Thoracic aorta (tissue), 2 donors: ENCODE data around the gene VAMP7. TPM values are rescaled to one million over a fixed set of nuclear protein-coding genes. Genes with fewer than 3 reads are reported as not detected.

Experiments used
- ATAC-seq: fragments of 150-250 bp; one replicate; pipeline ENCODE4 v1.8.0; 2017; ENCODE audit warnings: low read depth; ENCODE audit not compliant: insufficient number of reproducible peaks, low FRiP score
- DNase-seq: peaks from one replicate; pipeline ENCODE4 v3.0.0-alpha.2; 2020; ENCODE audit warnings: low spot score
- H3K27ac ChIP-seq, 2 donors: fragments of 200-600 bp; sonication (generic); 1 replicate in 1 of 2; 2 replicates in 1 of 2; pipeline ENCODE4 v1.5.1; 2016; ENCODE audit warnings: mild to moderate bottlenecking in 2 of 2, moderate library complexity in 2 of 2
- H3K27me3 ChIP-seq: fragments of 200-600 bp; sonication (generic); replicated peaks from 2 replicates; pipeline ENCODE4 v1.6.0; 2016; ENCODE audit warnings: mild to moderate bottlenecking; ENCODE audit not compliant: insufficient read depth
- H3K36me3 ChIP-seq: fragments of 200-600 bp; sonication (generic); one replicate; pipeline ENCODE4 v1.5.1; 2016
- H3K4me1 ChIP-seq, 2 donors: fragments of 200-600 bp; sonication (generic); 1 replicate in 1 of 2; 2 replicates in 1 of 2; pipeline versions ENCODE4 v1.5.1 to v1.6.0; 2016; ENCODE audit warnings: low read depth in 2 of 2, mild to moderate bottlenecking in 1 of 2; ENCODE audit not compliant: control insufficient read depth in 1 of 2
- H3K4me3 ChIP-seq: fragments of 200-600 bp; sonication (generic); 2 replicates; pipeline ENCODE4 v1.5.1; 2016; ENCODE audit warnings: mild to moderate bottlenecking
- H3K9me3 ChIP-seq: fragments of 200-600 bp; sonication (generic); 2 replicates; pipeline ENCODE4 v1.5.1; 2016
- total RNA-seq, 2 donors: library from RNA; depleted of rRNA; stranded (reverse); fragments of >200 nt; gene quantifications; one replicate each; pipeline versions ENCODE4 v1.1.0 to v1.2.3, GENCODE V29; 2016
- TF ChIP-seq, protein P1 (sequence below): fragments of 200-600 bp; sonication (generic); IDR thresholded peaks from one replicate; pipeline ENCODE4 v1.5.1; 2019; ENCODE audit warnings: antibody characterized with exemption

The VAMP7 gene
- total RNA-seq, 2 donors from 2014 or later = 29.2 to 35.6 TPM

- ATAC-seq = no peak
- Histone ChIP-seq H3K4me3 (no peak overlapping the region), H3K36me3 (no peaks in the 10 kb centered on the region), H3K4me1 (no peaks in the 10 kb centered on the region), H3K27ac (no peak overlapping the region), H3K9me3 (no peaks in the 10 kb centered on the region), H3K27me3 (no peaks in the 10 kb centered on the region)
- TF ChIP-seq, protein P1, sequence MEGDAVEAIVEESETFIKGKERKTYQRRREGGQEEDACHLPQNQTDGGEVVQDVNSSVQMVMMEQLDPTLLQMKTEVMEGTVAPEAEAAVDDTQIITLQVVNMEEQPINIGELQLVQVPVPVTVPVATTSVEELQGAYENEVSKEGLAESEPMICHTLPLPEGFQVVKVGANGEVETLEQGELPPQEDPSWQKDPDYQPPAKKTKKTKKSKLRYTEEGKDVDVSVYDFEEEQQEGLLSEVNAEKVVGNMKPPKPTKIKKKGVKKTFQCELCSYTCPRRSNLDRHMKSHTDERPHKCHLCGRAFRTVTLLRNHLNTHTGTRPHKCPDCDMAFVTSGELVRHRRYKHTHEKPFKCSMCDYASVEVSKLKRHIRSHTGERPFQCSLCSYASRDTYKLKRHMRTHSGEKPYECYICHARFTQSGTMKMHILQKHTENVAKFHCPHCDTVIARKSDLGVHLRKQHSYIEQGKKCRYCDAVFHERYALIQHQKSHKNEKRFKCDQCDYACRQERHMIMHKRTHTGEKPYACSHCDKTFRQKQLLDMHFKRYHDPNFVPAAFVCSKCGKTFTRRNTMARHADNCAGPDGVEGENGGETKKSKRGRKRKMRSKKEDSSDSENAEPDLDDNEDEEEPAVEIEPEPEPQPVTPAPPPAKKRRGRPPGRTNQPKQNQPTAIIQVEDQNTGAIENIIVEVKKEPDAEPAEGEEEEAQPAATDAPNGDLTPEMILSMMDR = no peak
- no peak for DNase-seq
Observed at GRCh38 chrX:155949098-155949497, 68.0 kb downstream of the VAMP7 start.

GRCh38 chrX:155951237-155951789 is 70.2 kb downstream of the VAMP7 start:
- DNase-seq (no peak), ATAC-seq (no peak)
- H3K36me3 ChIP-seq = no peaks in the 10 kb centered on the region
- TF ChIP-seq, protein P1 = no peak
- no peaks in the 10 kb centered on the region for H3K9me3 ChIP-seq
- no peak overlapping the region for H3K27ac ChIP-seq
- no peak overlapping the region for H3K4me3 ChIP-seq
- H3K27me3 ChIP-seq = no peaks in the 10 kb centered on the region
- no peaks in the 10 kb centered on the region for H3K4me1 ChIP-seq

GRCh38 chrX:155953055-155953454 is 71.9 kb downstream of the VAMP7 start:
- DNase-seq (no peak), ATAC-seq (no peak)
- no peaks in the 10 kb centered on the region for H3K36me3 ChIP-seq
- H3K9me3 ChIP-seq = no peaks in the 10 kb centered on the region
- TF ChIP-seq, protein P1 = no peak
- H3K27ac ChIP-seq = no peak overlapping the region
- H3K4me1 ChIP-seq = no peaks in the 10 kb centered on the region
- H3K27me3 ChIP-seq = no peaks in the 10 kb centered on the region
- H3K4me3 ChIP-seq = no peak overlapping the region

DNA sequence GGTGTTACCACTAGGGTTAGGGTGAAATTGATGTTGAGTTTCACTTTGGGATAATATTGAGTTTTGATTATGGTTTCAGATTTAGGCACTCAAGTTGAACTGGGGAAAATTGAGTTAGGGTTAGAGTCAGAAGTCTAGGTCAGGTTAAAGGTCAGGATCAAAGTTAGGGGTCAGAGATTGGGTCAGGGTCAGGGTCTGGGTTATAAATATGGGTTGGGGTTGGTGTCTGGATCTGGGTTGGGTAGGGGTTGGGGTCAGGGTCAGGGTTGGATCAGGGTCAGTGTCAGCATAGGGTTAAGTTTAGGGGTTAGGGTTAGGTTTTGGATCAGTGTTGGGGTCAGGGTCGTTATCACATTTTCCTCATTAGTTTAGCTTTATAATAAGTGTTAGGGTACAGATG is 73.6 kb downstream of the VAMP7 start:
- Histone ChIP-seq H3K27me3 (no peaks in the 10 kb centered on the region), H3K4me3 (no peak overlapping the region), H3K4me1 (no peaks in the 10 kb centered on the region), H3K27ac (no peak overlapping the region), H3K9me3 (no peaks in the 10 kb centered on the region), H3K36me3 (no peaks in the 10 kb centered on the region)
- TF ChIP-seq, protein P1 = no peak
- DNase-seq = no peak
- no peak for ATAC-seq

DNA sequence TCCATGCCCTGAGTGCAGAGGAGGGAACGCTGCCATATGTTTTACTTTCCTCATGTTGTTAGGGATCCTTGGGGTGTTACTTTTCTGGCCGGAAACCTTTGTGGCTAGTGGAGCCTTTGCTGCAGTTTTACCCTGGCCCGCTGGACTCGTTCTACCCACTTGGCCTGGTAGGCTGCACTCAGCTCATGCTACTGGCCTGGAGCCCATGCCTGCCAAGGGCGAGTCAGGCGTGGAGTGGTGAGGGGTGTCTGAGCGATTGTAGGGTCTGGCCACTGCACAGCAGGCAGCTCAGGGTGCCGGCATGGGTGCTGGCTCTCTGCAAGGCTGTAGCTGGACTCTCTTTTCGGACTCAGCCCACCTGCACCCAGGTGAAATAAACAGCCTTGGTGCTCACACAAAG is 75.0 kb downstream of the VAMP7 start:
- H3K27me3 ChIP-seq = no peaks in the 10 kb centered on the region
- H3K4me1 ChIP-seq = no peaks in the 10 kb centered on the region
- ATAC-seq = no peak
- no peak overlapping the region for H3K4me3 ChIP-seq
- H3K36me3 ChIP-seq = no peaks in the 10 kb centered on the region
- TF ChIP-seq, protein P1 = no peak
- DNase-seq = no peak
- no peak overlapping the region for H3K27ac ChIP-seq
- no peaks in the 10 kb centered on the region for H3K9me3 ChIP-seq
